ENCODE results near the gene RETNLB.

RETNLB gene

GRCh38 chr3:108722724-108723123, 34.5 kb downstream of the RETNLB start:
- Mint-ChIP-seq H3K27ac (no peak overlapping the region), H3K9me3 (peaks cover 12% of the 10 kb centered on the region), H3K4me1 (ENCODE audit: low read depth) (no peaks in the 10 kb centered on the region), H3K27me3 (ENCODE audit: low read depth) (no peaks in the 10 kb centered on the region), H3K4me3 (no peak overlapping the region), H3K36me3 (ENCODE audit: low read depth) (no peaks in the 10 kb centered on the region)

GRCh38 chr3:108719178-108719806, 37.9 kb downstream of the RETNLB start:
- Mint-ChIP-seq H3K27ac (no peak overlapping the region), H3K9me3 (peaks cover 12% of the 10 kb centered on the region), H3K27me3 (ENCODE audit: low read depth) (no peaks in the 10 kb centered on the region), H3K36me3 (ENCODE audit: low read depth) (no peaks in the 10 kb centered on the region), H3K4me1 (ENCODE audit: low read depth) (no peaks in the 10 kb centered on the region), H3K4me3 (no peak overlapping the region)

DNA sequence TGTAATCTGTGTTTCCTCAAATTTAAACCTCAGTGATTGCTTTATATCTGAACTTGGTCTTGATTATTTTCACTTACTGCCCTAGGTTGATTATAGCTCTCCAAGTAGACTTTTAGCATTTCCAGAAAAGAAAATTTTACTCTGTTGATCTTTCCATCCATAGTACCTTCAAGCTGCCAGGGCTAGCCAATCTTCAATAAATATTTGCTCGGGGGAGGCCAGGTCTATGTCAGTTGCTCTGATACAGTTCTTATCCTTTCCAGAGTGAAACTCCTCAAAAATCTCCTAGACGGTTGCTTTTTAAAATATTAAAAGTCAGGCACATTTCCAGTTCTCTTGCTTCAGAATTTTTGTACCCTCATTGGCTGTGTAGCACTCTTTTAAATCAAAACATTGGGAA, 38.8 kb downstream of the RETNLB start:
- Mint-ChIP-seq H3K9me3 (peaks cover 12% of the 10 kb centered on the region), H3K4me3 (no peak overlapping the region), H3K27me3 (ENCODE audit: low read depth) (no peaks in the 10 kb centered on the region), H3K27ac (no peak overlapping the region), H3K36me3 (ENCODE audit: low read depth) (no peaks in the 10 kb centered on the region), H3K4me1 (ENCODE audit: low read depth) (no peaks in the 10 kb centered on the region)

GRCh38 chr3:108713816-108714215, 43.4 kb downstream of the RETNLB start:
- no peak overlapping the region for H3K4me3 Mint-ChIP-seq
- no peaks in the 10 kb centered on the region for H3K27me3 Mint-ChIP-seq (ENCODE audit: low read depth)
- H3K36me3 Mint-ChIP-seq (ENCODE audit: low read depth), result no peaks in the 10 kb centered on the region
- H3K4me1 Mint-ChIP-seq (ENCODE audit: low read depth), result no peaks in the 10 kb centered on the region
- no peaks in the 10 kb centered on the region for H3K9me3 Mint-ChIP-seq
- no peak overlapping the region for H3K27ac Mint-ChIP-seq

GRCh38 chr3:108713009-108713516, 44.1 kb downstream of the RETNLB start:
- Mint-ChIP-seq H3K9me3 (no peaks in the 10 kb centered on the region), H3K27me3 (ENCODE audit: low read depth) (no peaks in the 10 kb centered on the region), H3K36me3 (ENCODE audit: low read depth) (no peaks in the 10 kb centered on the region), H3K4me3 (no peak overlapping the region), H3K27ac (no peak overlapping the region), H3K4me1 (ENCODE audit: low read depth) (no peaks in the 10 kb centered on the region)
